ENCODE measurements around the gene TMEM121. TPM values are rescaled to one million over a fixed set of nuclear protein-coding genes. Genes with fewer than 3 reads are reported as not detected.
"Not testable (repeated sequence)": the region's sequence is repeated elsewhere in the genome, so short reads cannot be mapped to it uniquely, and the experiment has no call there.

The TMEM121 gene
- total RNA-seq, 1 donor: 4.0 TPM

DNA sequence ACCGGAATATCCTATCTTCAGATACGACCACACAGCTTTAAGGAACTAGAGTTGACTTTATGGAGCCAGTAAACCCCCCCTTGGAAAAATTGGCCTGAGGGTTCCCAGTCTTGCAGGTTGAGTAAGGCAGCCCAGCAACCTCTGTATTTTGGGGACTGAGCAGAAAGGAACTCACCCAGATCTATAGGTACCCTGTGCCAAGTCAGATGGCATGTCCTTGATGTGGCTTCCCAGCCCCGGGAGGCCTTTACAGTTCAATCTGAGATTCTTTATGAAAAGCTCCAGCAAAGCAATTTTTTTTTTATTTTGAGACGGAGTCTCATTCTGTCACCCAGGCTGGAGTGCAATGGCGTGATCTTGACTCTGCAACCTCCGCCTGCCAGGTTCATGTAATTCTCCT, 27.6 kb downstream of the TMEM121 start:
- H3K4me3 ChIP-seq (ENCODE audit: low read depth, low read length): no peak overlapping the region
- DNase-seq (ENCODE audit: low read depth): no peak
- TF ChIP-seq, protein P1, sequence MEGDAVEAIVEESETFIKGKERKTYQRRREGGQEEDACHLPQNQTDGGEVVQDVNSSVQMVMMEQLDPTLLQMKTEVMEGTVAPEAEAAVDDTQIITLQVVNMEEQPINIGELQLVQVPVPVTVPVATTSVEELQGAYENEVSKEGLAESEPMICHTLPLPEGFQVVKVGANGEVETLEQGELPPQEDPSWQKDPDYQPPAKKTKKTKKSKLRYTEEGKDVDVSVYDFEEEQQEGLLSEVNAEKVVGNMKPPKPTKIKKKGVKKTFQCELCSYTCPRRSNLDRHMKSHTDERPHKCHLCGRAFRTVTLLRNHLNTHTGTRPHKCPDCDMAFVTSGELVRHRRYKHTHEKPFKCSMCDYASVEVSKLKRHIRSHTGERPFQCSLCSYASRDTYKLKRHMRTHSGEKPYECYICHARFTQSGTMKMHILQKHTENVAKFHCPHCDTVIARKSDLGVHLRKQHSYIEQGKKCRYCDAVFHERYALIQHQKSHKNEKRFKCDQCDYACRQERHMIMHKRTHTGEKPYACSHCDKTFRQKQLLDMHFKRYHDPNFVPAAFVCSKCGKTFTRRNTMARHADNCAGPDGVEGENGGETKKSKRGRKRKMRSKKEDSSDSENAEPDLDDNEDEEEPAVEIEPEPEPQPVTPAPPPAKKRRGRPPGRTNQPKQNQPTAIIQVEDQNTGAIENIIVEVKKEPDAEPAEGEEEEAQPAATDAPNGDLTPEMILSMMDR (IDR thresholded peaks at IDR 0.05; ENCODE audit: insufficient read depth, low read length): no peak

DNA sequence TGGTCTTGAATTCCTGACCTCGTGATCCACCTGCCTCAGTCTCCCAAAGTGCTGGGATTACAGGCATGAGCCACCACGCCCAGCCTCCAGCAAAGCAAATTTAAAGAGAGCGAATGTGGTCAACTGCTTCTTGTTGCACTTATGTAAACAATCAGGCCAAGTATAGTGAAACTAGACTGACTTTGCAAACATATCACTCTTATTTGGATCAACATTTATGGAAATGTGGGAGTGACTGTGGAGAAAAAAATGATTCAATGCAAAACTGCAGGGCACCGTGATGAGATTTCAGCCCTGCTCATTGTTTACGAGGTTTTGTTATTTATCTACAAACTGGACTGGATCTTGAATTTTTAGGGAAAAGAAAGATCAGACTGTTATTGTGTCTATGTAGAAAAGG, 28.1 kb downstream of the TMEM121 start:
- TF ChIP-seq, protein P1 (IDR thresholded peaks at IDR 0.05; ENCODE audit: insufficient read depth, low read length): no peak
- no peak for DNase-seq (ENCODE audit: low read depth)
- no peak overlapping the region for H3K4me3 ChIP-seq (ENCODE audit: low read depth, low read length)

DNA sequence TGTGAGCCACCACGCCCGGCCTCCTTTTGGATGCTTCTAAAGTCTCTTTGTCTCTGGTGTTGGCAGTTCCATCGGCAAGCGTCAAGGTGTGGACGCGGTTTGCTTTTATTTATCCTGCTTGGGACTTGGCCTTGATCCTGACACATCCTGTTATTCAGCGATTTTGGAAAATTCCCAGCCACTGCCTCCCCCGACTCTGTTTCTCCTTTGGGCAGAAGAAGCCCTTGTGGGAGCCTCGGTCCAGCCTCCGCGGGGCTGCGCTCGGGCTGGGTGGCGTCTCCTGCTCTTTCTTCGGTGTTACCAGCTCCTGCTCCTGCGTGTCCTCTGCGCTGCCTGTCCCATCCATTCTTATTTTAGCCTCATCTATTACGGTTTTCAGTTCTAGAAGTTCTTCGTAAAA, 31.3 kb downstream of the TMEM121 start:
- DNase-seq (ENCODE audit: low read depth); H3K4me3 ChIP-seq (ENCODE audit: low read depth, low read length): not testable (repeated sequence)

DNA sequence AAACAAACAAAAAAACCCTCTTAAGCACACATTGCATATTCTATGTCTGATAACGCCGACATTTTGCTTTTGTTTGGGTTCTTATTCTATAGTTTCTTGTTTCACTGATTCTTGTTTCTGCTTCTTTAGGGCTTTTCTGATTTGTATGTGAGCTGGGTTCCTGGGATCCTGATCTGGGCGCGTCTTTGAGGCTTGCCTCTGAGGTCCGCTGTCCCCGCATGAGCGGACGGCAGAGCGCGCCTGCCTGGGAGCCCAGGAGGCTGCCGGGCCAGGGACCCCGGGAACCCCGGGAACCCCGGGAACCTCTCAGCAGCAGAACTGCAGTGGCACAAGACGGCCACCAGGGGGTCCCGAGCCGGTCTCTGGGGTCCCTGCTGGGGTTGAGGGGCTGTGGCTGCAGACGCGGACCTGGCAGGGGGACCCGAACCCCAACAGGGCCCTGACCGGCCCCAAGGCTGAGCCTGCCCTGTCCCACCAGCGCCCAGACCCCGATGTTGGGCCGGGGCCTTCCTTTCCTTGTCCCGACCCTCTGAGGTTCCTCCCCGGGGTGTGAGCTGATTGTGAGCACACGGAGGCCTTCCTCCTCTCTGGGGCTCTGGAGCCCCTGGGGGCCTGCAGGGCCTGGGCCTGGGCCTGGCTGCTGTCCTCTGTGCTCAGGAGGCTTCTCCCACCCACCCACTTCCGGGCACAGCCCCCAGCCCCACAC, 32.2 kb downstream of the TMEM121 start:
- H3K4me3 ChIP-seq (ENCODE audit: low read depth, low read length): not testable (repeated sequence)

DNA sequence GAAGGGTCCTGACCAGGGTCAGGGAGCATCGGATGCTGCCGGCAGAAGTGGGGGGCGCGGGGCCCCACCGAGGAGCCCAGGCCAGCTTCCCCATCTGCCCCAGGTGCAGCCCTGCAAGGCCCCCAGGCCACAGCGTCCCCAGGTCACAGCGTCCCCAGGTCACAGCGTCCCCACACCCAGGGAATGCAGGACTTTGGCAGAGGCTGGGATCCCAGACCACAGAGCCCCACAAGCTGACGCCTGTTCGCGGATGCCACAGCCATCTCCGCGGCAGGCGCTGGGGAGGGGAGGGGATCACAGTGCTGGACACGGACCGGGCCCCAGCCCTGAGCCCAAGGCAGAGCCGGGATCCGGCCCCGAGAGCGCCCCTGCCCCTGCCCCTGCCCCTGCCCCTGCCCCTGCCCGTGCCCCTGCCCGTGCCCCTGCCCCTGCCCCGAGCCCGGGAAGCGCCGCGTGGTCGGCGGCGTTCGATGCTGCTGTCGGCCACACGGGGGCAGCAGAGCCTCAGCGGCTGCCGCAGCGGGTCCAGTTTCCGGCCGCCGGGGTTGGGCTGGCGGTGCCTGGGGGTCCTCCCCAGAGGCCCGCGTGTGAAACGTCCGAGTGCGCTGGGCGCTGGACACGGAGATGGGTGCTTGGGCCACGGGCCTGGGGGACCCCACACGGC, 33.1 kb downstream of the TMEM121 start:
- not testable (repeated sequence) for H3K4me3 ChIP-seq (ENCODE audit: low read depth, low read length); DNase-seq (ENCODE audit: low read depth)

More for the DNA sequence above, 32.2 kb downstream of the TMEM121 start:
- DNase-seq (ENCODE audit: low read depth): not testable (repeated sequence)

DNA sequence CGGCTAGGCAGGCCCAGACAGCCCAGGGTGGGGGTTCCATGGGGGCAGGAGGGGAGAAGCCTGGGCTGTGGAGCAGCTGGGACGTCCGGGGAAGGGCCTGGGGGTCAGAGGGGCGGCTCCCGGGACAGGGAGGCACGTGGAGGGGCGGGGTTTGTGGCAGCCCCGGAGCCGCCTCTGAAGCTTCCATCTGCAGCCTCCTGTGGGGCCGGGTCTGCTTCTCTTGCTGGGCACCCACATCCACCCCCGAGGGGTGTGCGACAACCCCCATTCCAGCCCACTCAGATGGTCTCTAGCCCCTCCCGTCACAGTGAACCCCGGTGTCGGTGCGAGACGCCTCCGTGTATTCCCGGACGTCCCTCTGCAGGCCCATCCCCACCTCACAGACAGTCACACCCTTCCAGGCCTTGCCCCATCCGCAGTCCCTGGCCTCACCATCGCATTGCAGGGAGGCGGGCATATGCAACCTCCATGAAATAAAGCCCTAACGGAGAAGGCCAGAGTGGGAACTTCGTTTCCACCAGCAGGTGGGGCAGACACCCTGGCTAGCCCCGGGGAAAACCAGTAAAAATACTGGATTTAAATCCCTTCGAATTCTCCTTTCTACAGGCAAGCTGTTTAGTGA, 33.8 kb downstream of the TMEM121 start:
- not testable (repeated sequence) for H3K4me3 ChIP-seq (ENCODE audit: low read depth, low read length); DNase-seq (ENCODE audit: low read depth)

DNA sequence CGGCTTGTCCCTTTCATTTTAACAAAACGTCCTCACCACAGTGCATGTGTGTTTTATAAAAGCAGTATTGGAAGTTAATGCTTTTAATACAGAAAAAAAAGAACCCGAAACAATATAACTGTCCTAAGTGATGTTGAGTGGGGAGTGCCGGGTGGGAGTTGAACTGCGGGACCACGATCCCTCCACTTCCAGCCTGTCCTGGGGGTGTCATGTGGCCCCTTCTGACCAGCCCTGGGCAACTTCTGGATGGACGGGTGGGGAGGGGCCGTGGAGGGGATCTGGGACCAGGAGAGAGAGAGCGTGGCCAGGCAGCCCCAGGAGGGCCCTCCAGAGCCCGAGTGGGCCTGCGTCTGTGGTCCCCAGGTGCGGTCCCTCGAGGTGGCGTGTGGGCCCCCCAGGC, 35.0 kb downstream of the TMEM121 start:
- not testable (repeated sequence) for DNase-seq (ENCODE audit: low read depth)

DNA sequence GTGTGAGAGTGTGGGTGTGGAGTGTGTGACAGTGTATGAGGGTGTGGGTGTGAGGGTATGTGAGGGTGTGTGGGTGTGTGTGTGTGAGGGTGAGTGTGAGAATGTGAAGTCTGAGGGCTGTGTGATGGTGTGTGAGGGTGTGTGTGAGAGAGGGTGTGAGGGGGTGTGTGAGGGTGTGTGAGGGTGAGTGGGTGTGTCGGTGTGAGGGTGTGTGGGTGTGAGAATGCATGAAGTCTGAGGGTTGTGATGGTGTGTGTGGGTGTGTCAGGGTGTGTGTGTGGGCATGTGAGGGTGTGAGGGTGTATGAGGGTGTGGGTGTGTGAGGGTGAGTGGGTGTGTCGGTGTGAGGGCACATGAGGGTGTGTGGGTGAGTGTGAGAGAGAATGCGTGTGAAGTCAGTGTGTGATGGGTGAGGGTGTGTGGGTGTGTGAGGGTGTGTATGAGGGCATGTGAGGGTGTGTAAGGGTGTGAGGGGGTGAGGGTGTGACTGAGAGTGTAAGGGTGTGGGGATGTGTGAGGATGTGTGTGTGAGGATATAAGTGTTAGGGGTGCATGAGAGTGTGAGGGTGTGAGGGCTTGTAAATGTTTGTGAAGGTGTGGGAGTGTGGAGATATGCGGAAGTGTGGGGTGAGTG, 36.4 kb downstream of the TMEM121 start:
- no peak for DNase-seq (ENCODE audit: low read depth)
- TF ChIP-seq, protein P1 (IDR thresholded peaks at IDR 0.05; ENCODE audit: insufficient read depth, low read length): no peak
- H3K4me3 ChIP-seq (ENCODE audit: low read depth, low read length): no peak overlapping the region

More for the DNA sequence above, 35.0 kb downstream of the TMEM121 start:
- H3K4me3 ChIP-seq (ENCODE audit: low read depth, low read length): not testable (repeated sequence)

DNA sequence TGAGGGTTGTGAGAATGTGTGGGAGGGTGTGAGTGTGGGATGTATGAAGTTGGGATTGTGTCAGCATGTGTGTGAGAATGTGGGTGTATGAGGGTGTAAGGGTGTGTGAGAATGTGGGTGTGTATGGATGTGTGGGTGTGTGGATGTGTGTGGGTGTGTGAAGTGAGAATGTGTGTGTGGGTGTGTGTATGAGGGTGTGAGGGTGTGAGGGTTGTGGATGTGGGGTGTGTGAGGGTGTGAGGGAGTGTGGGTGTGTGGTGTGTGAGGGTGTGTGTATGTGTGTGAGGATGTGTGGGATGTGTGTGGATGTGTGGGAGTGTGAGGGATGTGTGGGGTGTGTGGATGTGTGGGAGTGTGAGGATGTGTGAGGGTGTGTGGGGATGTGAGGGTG, 37.0 kb downstream of the TMEM121 start:
- H3K4me3 ChIP-seq (ENCODE audit: low read depth, low read length): no peak overlapping the region
- TF ChIP-seq, protein P1 (IDR thresholded peaks at IDR 0.05; ENCODE audit: insufficient read depth, low read length): no peak
- no peak for DNase-seq (ENCODE audit: low read depth)

DNA sequence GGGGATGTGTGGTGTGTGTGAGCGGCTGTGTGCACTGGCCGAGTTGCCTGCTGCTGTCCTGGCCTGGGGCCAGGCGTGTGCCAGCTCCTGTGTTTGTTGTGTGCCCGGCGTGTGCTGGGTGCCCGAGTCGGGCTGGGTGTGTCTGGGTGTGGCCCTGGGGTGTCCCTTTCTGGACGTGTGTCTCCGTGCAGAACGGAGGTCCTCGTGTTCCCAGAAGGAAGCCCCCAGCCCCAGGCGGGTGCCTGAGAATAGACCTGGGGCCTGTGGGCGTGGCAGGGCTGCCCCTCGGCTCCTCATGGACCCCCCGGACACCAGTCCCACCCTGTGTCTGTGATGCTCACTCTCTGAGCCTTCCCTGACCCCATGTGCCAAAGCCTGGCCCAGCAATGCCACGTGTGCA, 38.2 kb downstream of the TMEM121 start:
- not testable (repeated sequence) for H3K4me3 ChIP-seq (ENCODE audit: low read depth, low read length); DNase-seq (ENCODE audit: low read depth)

DNA sequence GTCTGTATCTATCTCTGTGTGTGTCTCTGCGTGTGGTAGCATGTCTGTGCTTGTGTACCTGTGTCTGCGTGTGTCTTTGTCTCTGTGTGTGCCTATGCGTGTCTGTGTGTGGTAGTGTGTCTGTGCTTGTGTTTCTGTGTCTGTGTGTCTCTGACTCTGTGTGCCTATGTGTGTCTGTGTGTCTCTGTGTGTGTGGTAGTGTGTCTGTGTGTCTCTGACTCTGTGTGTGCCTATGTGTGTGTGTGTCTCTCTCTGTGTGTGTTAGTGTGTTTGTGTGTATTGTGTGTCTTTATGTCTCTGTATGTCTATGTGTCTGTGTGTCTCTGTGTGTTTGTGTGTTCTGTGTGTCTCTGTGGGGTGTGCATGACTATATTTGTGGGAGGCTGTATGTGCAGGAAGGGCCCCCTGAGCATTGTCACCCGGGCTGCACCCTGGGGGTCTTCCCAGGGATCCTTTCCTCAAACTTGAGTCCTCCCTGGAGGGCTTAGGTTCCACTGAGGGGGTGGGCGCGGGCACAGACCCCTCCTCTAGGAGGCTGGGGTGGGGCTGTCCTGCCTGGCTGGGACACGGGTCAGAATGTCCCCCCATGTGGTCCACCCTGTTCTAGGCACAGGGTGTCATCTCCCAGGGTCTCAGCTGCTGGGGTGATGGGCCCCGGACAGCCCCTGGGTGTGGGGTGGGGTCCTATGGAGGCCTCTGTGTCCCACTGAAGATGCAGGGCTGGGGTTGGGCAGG, 39.0 kb downstream of the TMEM121 start:
- DNase-seq (ENCODE audit: low read depth); H3K4me3 ChIP-seq (ENCODE audit: low read depth, low read length): not testable (repeated sequence)

DNA sequence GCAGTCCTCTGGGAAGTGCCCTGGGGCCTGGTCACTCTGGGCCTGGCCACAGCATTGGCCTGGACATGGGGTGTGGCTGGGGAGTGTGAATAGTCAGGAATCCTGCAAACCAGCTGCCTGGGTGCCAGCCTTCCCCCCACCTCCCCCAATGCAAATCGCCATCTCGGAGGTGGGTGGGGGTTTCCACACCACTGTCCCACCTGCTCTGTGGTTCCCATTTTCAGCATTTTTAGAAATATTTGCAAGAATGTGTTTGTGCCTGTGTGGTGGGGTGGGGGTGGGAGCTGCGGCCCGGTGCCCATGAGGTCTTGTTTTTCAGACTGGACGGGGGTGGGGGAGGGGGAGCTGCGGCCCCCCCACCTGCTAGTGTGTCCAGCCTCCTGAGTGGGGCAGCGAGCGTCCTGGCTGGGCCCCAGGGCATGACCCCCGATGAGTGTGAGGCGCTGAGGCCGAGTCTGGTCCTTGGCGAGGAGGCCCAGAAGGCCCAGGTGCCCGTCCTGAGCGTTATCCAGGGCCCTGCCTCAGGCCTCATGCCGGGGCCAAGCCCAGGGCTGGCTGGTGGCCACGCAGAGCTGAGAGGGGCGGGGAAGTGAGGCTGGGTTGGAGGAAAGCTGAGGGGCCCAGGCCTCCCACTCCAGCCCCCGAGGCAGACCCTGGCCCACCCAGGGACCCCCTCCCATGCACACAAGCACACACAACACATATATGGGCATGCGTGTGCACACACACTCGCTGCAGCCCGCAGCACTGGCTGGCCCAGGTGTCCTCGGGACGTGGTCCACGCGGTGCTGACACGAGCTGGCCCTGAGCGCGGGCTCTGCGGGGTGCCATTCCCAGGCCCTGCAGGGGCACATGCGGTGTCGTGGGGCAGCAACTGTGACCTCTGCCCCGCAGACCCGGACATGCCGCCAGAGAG, 40.1 kb downstream of the TMEM121 start:
- DNase-seq (ENCODE audit: low read depth); H3K4me3 ChIP-seq (ENCODE audit: low read depth, low read length): not testable (repeated sequence)
